Measurements from ENCODE around the gene UFL1.

UFL1 gene

GRCh38 chr6:96571551-96571950 is 49.9 kb downstream of the UFL1 start:
- in situ Hi-C loops (cut with MboI; ENCODE audit: low sequenced_read_pairs) = no loop called here

GRCh38 chr6:96575359-96575758 is 53.8 kb downstream of the UFL1 start:
- in situ Hi-C loops (cut with MboI; ENCODE audit: low sequenced_read_pairs) = no loop called here

GRCh38 chr6:96576221-96576620 is 54.6 kb downstream of the UFL1 start:
- in situ Hi-C loops (cut with MboI; ENCODE audit: low sequenced_read_pairs) = no loop called here

GRCh38 chr6:96582021-96582420 is 60.4 kb downstream of the UFL1 start:
- in situ Hi-C loops (cut with MboI; ENCODE audit: low sequenced_read_pairs) = no loop called here

GRCh38 chr6:96582436-96582835 is 60.8 kb downstream of the UFL1 start:
- in situ Hi-C loops (cut with MboI; ENCODE audit: low sequenced_read_pairs) = no loop called here

GRCh38 chr6:96604420-96604819 is 82.8 kb downstream of the UFL1 start:
- in situ Hi-C loops (cut with MboI; ENCODE audit: low sequenced_read_pairs) = loop anchor here (25.0 kb wide), 1 partner anchor 458 kb away; no protein-coding TSS in a partner anchor

All from HL-60/S4 treated with retinoic acid at 250 ng/mL for 4 days and 3 days (cell line).